WTC11 (cell line): ENCODE results near the gene MICAL2.

ENCODE experiments used
- ATF2 ChIP-seq: sonication (generic); formaldehyde crosslinking; IDR thresholded peaks from 2 replicates; pipeline ENCODE4 v1.8.1; 2022; ENCODE audit warnings: low read depth, missing genetic modification reagents, borderline replicate concordance
- CBFB ChIP-seq: sonication (generic); formaldehyde crosslinking; IDR thresholded peaks from 2 replicates; pipeline ENCODE4 v1.8.1; 2022; ENCODE audit warnings: mild to moderate bottlenecking, low read depth, missing genetic modification reagents
- CTCF ChIP-seq: fragments of 200-600 bp; IDR thresholded peaks from 2 replicates; pipeline ENCODE4 v1.8.0; 2022; ENCODE audit warnings: antibody characterized with exemption
- FOXK1 ChIP-seq: sonication (generic); formaldehyde crosslinking; IDR thresholded peaks from 2 replicates; pipeline ENCODE4 v1.8.0; 2022; ENCODE audit warnings: mild to moderate bottlenecking, moderate library complexity, missing genetic modification reagents
- IRF2 ChIP-seq: sonication (generic); formaldehyde crosslinking; IDR thresholded peaks from 2 replicates; pipeline ENCODE4 v1.8.0; 2022; ENCODE audit warnings: low read depth, missing genetic modification reagents, borderline replicate concordance
- NFYB ChIP-seq: sonication (generic); formaldehyde crosslinking; conservative IDR thresholded peaks from 2 replicates; pipeline ENCODE4 v1.8.0; 2022; ENCODE audit warnings: low read depth, missing genetic modification reagents
- SP1 ChIP-seq: sonication (generic); formaldehyde crosslinking; conservative IDR thresholded peaks from 2 replicates; pipeline ENCODE4 v1.8.1; 2022; ENCODE audit warnings: missing genetic modification reagents
- STAT6 ChIP-seq: sonication (generic); formaldehyde crosslinking; conservative IDR thresholded peaks from 2 replicates; pipeline ENCODE4 v1.8.1; 2023; ENCODE audit warnings: mild to moderate bottlenecking, low read depth, missing genetic modification reagents, moderate library complexity
- TCF7 ChIP-seq: sonication (generic); formaldehyde crosslinking; IDR thresholded peaks from 2 replicates; pipeline ENCODE4 v1.8.0; 2022; ENCODE audit warnings: mild to moderate bottlenecking, low read depth, missing genetic modification reagents, moderate library complexity
- TEAD1 ChIP-seq: sonication (generic); formaldehyde crosslinking; IDR thresholded peaks from 2 replicates; pipeline ENCODE4 v1.8.0; 2022; ENCODE audit warnings: mild to moderate bottlenecking, missing genetic modification reagents
- ZNF512 ChIP-seq: sonication (generic); formaldehyde crosslinking; IDR thresholded peaks from 2 replicates; pipeline ENCODE4 v1.8.1; 2022; ENCODE audit warnings: missing genetic modification reagents, borderline replicate concordance
- ZNF671 ChIP-seq: fragments of 250-450 bp; sonication (Bioruptor Pico); IDR thresholded peaks from 2 replicates; pipeline ENCODE4 v1.8.0; 2021; ENCODE audit warnings: mild to moderate bottlenecking

GRCh38 chr11:12196872-12197271, 86.5 kb downstream of the MICAL2 start:
- no peak for TF ChIP-seq CTCF
- no peak for TF ChIP-seq ATF2
- TF ChIP-seq STAT6 (CRISPR knock-in tag) = no peak
- TF ChIP-seq ZNF512 (CRISPR knock-in tag) = no peak
- no peak for TF ChIP-seq TEAD1 (CRISPR knock-in tag)
- no peak for TF ChIP-seq IRF2 (CRISPR knock-in tag)
- TF ChIP-seq ZNF671 (CRISPR knock-in tag) = no peak
- no peak for TF ChIP-seq TCF7 (CRISPR knock-in tag)
- no peak for TF ChIP-seq NFYB
- TF ChIP-seq SP1 (CRISPR knock-in tag) = no peak
- no peak for TF ChIP-seq CBFB (CRISPR knock-in tag)
- TF ChIP-seq FOXK1 (CRISPR knock-in tag) = no peak
